Measurements from ENCODE around the gene RAB3D.
A peak's percentile ranks its signal among the peaks of the same experiment; 100 is the strongest.
"Not testable (repeated sequence)": the region's sequence is repeated elsewhere in the genome, so short reads cannot be mapped to it uniquely, and the experiment has no call there.

Gene RAB3D

GRCh38 chr19:11335449-11336146, 3.9 kb downstream of the RAB3D start:
- no peak for TF ChIP-seq CTCF (IDR thresholded peaks at IDR 0.05; ENCODE audit: low read depth, low read length)
- DNase-seq (ENCODE audit: low read depth in 2 of 2): no peak
- H3K4me3 ChIP-seq (replicated peaks in 1 of 2; ENCODE audit: low read depth in 2 of 2, low read length in 2 of 2): no peak overlapping the region

- not testable (repeated sequence) for H3K4me3 ChIP-seq (replicated peaks in 1 of 2; ENCODE audit: low read depth in 2 of 2, low read length in 2 of 2)
- peak in 1 of 2 donors; percentile 50 for DNase-seq (ENCODE audit: low read depth in 2 of 2)
These were observed 5.6 kb downstream of the RAB3D start for GRCh38 chr19:11333838-11334237.

GRCh38 chr19:11332822-11333221, 6.6 kb downstream of the RAB3D start:
- no peak overlapping the region for H3K4me3 ChIP-seq (replicated peaks in 1 of 2; ENCODE audit: low read depth in 2 of 2, low read length in 2 of 2)
- no peak for DNase-seq (ENCODE audit: low read depth in 2 of 2)
- TF ChIP-seq CTCF (IDR thresholded peaks at IDR 0.05; ENCODE audit: low read depth, low read length): no peak

GRCh38 chr19:11331502-11331901, 8.0 kb downstream of the RAB3D start:
- no peak overlapping the region for H3K4me3 ChIP-seq (replicated peaks in 1 of 2; ENCODE audit: low read depth in 2 of 2, low read length in 2 of 2)
- DNase-seq (ENCODE audit: low read depth in 2 of 2): no peak
- TF ChIP-seq CTCF (IDR thresholded peaks at IDR 0.05; ENCODE audit: low read depth, low read length): no peak

GRCh38 chr19:11330127-11330526, 9.3 kb downstream of the RAB3D start:
- no peak for TF ChIP-seq CTCF (IDR thresholded peaks at IDR 0.05; ENCODE audit: low read depth, low read length)
- no peak overlapping the region for H3K4me3 ChIP-seq (replicated peaks in 1 of 2; ENCODE audit: low read depth in 2 of 2, low read length in 2 of 2)

GRCh38 chr19:11325544-11325943, 13.9 kb downstream of the RAB3D start:
- TF ChIP-seq CTCF (IDR thresholded peaks at IDR 0.05; ENCODE audit: low read depth, low read length): no peak
- no peak overlapping the region for H3K4me3 ChIP-seq (replicated peaks in 1 of 2; ENCODE audit: low read depth in 2 of 2, low read length in 2 of 2)
- DNase-seq (ENCODE audit: low read depth in 2 of 2): no peak

More at GRCh38 chr19:11330127-11330526, 9.3 kb downstream of the RAB3D start:
- DNase-seq (ENCODE audit: low read depth in 2 of 2): no peak

- DNase-seq (ENCODE audit: low read depth in 2 of 2): peak in 1 of 2 donors; percentile 20
- no peak for TF ChIP-seq CTCF (IDR thresholded peaks at IDR 0.05; ENCODE audit: low read depth, low read length)
- no peak overlapping the region for H3K4me3 ChIP-seq (replicated peaks in 1 of 2; ENCODE audit: low read depth in 2 of 2, low read length in 2 of 2)
These were observed 14.6 kb downstream of the RAB3D start for GRCh38 chr19:11324748-11325389.
